ENCODE data around the gene UCHL5.
"Not testable (repeated sequence)": the region's sequence is repeated elsewhere in the genome, so short reads cannot be mapped to it uniquely, and the experiment has no call there.

UCHL5 gene

DNA sequence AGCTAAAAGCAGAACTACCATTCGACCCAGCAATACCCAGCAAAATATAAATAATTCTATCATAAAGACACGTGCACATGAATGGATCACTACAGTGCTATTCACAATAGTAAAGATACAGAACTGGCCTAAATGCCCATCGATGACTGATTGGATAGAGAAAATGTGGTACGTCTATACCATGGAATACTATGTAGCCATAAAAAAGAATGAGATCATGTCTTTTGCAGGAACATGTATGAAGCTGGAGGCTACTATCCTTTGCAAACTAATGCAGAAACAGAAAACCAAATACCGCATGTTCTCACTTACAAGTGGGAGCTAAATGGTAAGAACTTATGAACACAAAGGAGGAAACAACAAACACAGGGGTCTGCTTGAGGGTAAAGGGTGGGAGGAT, 53.4 kb downstream of the UCHL5 start:
- DNase-seq, result no peak

- no peak for DNase-seq
Observed at GRCh38 chr1:192998536-192998935, 60.6 kb downstream of the UCHL5 start.

GRCh38 chr1:192994141-192994540, 65.0 kb downstream of the UCHL5 start:
- no peak for DNase-seq

GRCh38 chr1:192993426-192994085, 65.6 kb downstream of the UCHL5 start:
- DNase-seq, result no peak

DNA sequence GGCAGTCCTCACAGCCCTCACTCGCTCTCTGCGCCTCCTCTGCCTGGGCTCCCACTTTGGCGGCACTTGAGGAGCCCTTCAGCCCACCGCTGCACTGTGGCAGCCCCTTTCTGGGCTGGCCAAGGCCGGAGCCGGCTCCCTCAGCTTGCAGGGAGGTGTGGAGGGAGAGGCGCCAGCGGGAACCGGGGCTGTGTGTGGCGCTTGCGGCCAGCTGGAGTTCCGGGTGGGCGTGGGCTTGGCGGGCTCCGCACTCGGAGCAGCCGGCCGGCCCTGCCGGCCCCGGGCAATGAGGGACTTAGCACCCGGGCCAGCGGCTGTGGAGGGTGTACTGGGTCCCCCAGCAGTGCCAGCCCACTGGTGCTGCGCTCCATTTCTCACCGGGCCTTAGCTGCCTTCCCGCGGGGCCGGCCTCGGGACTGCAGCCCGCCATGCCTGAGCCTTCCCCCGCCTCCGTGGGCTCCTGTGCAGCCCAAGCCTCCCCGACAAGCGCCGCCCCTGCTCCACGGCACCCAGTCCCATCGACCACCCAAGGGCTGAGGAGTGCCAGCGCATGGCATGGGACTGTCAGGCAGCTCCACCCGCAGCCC, 72.3 kb downstream of the UCHL5 start:
- not testable (repeated sequence) for DNase-seq

- DNase-seq, result no peak
Observed at GRCh38 chr1:192986110-192986747, 72.9 kb downstream of the UCHL5 start.

- no peak for DNase-seq
Observed at GRCh38 chr1:192984080-192984479, 75.1 kb downstream of the UCHL5 start.

- no peak for DNase-seq
Observed at GRCh38 chr1:192983349-192983980, 75.7 kb downstream of the UCHL5 start.

DNA sequence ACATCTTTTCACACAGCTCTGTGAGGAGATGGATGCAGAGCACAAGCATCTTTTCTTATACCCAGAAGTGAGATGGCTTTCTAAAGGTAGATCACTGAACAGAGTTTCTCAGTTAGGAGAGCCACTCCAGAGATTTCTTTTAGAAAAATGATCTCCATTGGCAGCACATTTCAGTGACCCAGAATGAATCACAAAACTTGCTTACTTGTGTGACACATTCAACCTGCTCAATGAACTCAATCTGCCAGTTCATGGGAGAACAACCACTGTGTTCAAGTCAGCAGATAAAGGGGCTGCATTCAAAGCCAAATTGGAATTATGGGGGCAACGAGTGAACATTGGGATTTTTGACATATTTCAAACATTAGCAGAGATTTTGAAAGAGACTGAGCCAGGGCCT, 78.3 kb downstream of the UCHL5 start:
- DNase-seq, result no peak

DNA sequence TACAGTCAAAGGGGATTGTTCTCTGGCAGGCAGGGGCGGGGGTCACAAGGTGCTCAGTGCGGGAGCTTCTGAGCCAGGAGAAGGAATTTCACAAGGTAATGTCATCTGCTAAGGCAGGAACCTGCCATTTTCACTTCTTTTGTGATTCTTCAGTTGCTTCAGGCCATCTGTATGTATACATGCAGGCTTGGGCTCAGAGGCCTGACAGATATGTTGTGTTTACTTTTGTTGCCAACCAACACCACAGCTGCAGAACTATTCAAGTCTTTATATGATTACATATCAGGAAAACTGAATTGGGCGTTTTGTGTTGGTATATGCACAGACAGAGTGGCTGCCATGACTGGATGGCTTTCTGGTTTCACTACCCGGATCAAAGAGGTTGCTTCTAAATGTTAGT, 78.8 kb downstream of the UCHL5 start:
- DNase-seq, result not testable (repeated sequence)

DNA sequence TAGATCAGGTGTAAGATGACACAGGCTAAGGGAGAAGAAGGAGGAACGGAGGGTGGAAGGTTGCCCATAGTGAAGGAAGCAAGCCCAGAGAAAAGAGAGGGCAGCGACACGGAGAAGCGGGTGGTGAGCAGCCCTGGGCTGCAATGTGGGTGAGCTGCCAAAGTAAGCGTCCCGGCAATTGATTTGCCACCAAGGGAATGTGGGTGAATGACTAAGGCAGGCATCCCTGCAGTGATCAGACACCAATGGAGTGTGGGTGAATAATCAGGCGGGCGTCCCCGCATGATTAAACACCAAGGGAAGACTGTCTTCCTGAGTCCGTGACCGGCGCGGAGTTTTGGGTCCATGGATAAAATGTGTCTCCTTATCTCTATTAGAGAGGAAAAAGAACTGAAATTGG, 79.6 kb downstream of the UCHL5 start:
- no peak for DNase-seq

DNA sequence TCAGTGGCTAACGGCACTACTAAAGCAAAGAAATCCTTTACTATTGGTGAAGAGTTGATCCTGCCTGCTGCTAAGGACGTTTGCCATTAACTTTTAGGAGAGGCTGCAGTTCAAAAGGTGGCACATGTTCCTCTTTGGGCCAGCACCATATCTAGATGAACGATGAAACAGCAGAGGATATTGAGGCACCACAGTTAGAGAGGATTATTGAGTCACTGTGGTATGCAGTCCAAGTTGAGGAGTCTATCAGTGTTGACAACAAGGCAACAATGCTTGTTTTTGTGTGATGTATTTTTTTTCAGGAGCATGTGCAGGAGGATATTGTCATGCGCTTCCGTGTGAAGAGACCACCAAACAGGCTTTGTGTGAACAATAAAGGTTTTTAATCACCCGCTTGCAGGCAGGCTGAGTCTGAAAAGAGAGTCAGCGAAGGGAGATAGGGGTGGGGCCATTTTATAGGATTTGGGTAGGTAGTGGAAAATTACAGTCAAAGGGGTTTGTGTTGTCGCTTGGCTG, 80.9 kb downstream of the UCHL5 start:
- no peak for DNase-seq

DNA sequence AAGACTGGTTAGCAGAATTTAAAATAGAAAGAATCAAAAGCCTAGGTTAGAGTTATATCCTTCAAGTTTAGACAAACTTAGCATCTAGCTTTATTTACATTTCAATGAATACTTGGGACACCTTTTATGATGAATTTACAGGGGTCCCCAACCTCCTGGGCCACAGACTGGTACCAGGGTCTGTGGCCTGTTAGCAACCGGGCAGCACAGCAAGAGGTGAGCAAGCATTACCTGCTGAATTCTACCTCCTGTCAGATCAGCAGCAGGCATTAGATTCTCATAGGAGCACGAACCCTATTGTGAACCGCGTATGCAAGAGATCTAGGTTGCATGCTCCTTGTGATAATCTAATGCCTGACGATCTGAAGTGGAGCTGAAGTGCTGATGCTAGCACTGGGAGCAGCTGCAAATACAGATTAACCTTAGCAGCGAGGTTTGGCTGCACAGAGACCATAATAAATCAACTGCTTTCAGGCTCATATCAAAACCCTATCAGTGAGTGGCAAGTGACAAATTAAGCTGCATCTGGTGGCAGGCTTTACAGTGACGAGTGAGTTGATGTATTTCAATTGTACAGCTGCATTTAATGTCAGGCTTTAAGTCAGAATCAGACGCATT, 82.0 kb downstream of the UCHL5 start:
- DNase-seq, result no peak

GRCh38 chr1:192976576-192976975, 82.6 kb downstream of the UCHL5 start:
- no peak for DNase-seq

GRCh38 chr1:192974701-192975100, 84.5 kb downstream of the UCHL5 start:
- DNase-seq, result no peak

GRCh38 chr1:192973988-192974387, 85.2 kb downstream of the UCHL5 start:
- DNase-seq, result no peak

GRCh38 chr1:192973202-192973601, 86.0 kb downstream of the UCHL5 start:
- DNase-seq, result no peak

DNA sequence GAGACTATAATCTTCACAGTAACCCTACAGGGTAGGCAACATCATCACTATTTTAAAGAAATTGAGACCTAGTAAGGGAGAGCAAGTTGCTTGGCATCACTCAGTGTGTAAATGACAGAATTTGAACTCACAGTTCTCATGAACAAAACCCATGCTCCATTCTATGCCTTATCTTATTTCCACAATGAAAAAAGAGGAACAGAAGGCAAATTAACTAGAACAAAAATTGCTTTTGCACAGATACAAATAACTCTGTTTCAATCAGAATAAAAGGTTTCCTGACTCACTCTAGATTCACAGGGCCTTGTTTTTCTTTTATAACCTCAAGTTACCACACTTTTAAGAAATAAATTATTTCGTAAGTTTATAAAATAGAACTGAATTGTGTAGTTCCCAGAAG, 90.1 kb downstream of the UCHL5 start:
- DNase-seq, result no peak

DNA sequence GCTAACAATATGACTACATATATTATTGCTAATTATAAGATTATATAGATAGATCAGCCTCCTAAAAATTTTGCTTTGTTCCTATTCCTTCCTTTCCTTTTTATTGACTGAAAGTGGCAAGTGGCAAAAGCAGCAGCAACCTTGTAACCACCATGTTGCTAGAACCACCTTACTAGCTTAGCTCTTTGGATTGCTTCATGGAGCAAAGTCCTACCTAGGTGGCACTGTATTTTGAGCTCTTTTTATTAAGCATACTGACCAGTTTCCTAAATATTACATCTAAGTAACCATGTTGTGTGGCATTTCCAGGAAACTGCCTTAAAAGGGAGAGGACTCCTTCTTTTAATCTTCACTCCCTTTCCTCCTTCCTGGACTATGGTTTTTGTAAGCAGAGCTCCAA, 90.8 kb downstream of the UCHL5 start:
- no peak for DNase-seq

DNA sequence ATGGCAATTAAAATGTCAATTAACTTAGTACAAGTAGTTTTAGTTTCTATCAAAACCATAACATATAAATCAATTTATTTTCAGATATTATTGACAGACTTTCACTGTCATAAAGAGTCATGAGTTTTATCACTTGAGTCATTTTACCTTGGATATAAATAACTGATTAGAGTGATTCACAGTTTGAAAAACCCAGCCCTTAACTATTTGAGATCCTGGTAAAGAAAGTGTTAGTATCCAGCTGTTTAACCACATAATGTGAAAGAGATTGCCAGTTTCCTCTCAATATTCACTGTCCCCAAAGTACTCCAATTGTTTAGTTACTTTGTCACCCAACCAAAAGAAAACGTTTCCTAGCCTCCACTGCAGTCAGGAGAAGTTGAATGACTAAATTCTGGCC, 91.3 kb downstream of the UCHL5 start:
- DNase-seq, result no peak

DNA sequence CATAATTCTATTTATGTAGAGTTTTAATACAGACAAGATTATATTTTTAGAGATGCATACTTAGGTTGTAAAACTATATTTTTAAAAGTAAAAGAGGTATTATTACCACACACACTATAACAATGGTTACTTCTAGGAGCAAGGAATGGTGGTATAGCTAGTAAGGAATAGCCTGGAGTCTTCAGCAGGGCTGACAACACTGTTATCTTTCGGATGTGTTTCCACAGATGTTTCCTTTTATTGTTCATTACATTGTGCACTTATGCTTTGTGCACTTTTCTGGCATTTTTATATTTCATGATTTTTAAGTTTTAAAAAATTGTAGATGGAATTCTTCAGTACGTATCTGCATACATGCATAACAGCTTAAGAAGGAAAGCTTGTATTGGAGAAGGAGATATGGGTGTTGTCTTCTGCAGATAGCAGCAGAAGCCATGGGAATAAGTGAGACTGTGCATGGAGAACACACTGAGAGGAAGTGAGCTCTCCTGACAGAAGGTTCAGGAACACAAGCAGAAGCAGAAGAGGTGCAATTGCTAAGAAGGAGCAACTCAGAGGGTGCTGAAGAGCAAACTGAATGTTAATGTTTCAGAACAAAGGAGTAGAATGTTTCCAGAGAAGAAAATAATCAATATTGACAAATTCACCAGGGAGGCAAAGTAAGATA, 91.8 kb downstream of the UCHL5 start:
- DNase-seq, result no peak

- DNase-seq, result no peak
Observed at GRCh38 chr1:192966073-192966472, 93.1 kb downstream of the UCHL5 start.

DNA sequence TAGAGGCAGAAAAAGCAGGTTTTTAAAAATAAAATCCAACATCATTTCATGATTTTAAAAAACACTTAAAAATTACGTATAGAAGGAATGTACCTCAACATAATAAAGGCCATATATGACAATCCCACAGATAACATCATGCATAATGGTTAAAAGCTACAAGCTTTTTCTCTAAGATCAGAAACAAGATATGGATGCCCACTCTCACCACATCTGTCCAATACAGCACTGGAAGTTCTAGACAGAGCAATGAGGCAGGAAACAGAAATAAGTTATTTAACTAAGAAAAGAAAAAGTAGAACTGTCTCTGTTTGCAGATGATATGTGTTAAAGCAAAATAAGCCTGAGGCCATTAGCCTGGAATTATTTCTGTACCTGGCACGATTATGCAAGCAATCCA, 96.3 kb downstream of the UCHL5 start:
- DNase-seq, result no peak

Measured in NCI-H1930 (cell line).